GM23338 (cell line): ENCODE results near the gene ANP32A. TPM values are rescaled to one million over a fixed set of nuclear protein-coding genes. Genes with fewer than 3 reads are reported as not detected.

Experiments used
- ATAC-seq: fragments of 200-7000 bp; cut with Tn5 transposase; 3 replicates; pipeline ENCODE4 v1.9.1; 2020
- DNase-seq: peaks from one replicate; pipeline ENCODE4 v3.0.0-alpha.2; 2015; ENCODE audit warnings: low spot score
- H2AFZ ChIP-seq: fragments of 200-600 bp; sonication (generic); 2 replicates; pipeline ENCODE4 v1.8.0; 2016; ENCODE audit warnings: antibody characterized with exemption, mild to moderate bottlenecking, moderate library complexity
- H3F3A ChIP-seq: fragments of 200-600 bp; sonication (generic); replicated peaks from 2 replicates; pipeline ENCODE4 v1.8.0; 2017; ENCODE audit warnings: antibody characterized with exemption, mixed run types, low read depth
- H3K27ac ChIP-seq: fragments of 200-600 bp; sonication (generic); 2 replicates; pipeline ENCODE4 v1.6.1; 2016; ENCODE audit warnings: low read depth
- H3K27me3 ChIP-seq: fragments of 200-600 bp; sonication (generic); 2 replicates; pipeline ENCODE4 v1.8.0; 2016; ENCODE audit warnings: mild to moderate bottlenecking, mixed run types, moderate library complexity; ENCODE audit not compliant: insufficient read depth
- H3K36me3 ChIP-seq: fragments of 200-600 bp; sonication (generic); 2 replicates; pipeline ENCODE4 v1.8.0; 2016; ENCODE audit warnings: mild to moderate bottlenecking; ENCODE audit not compliant: insufficient read depth
- H3K4me1 ChIP-seq: fragments of 200-600 bp; sonication (generic); 2 replicates; pipeline ENCODE4 v1.8.0; 2016; ENCODE audit warnings: mild to moderate bottlenecking, moderate library complexity; ENCODE audit not compliant: insufficient read depth
- H3K4me2 ChIP-seq: fragments of 200-600 bp; sonication (generic); 2 replicates; pipeline ENCODE4 v1.7.1; 2017; ENCODE audit warnings: mixed run types
- H3K4me3 ChIP-seq: fragments of 200-600 bp; sonication (generic); 2 replicates; pipeline ENCODE4 v1.6.1; 2016; ENCODE audit warnings: mixed run types
- H3K79me2 ChIP-seq: fragments of 200-600 bp; sonication (generic); replicated peaks from 2 replicates; pipeline ENCODE4 v1.8.0; 2017; ENCODE audit warnings: mild to moderate bottlenecking; ENCODE audit not compliant: insufficient read depth
- H3K9me2 ChIP-seq: fragments of 200-600 bp; sonication (generic); 2 replicates; pipeline ENCODE4 v1.8.0; 2017; ENCODE audit not compliant: insufficient read depth
- H4K20me1 ChIP-seq: fragments of 200-600 bp; sonication (generic); replicated peaks from 2 replicates; pipeline ENCODE4 v1.8.0; 2017; ENCODE audit warnings: mild to moderate bottlenecking; ENCODE audit not compliant: insufficient read depth
- H3K27ac Mint-ChIP-seq: 2 replicates; pipeline ENCODE4 v1.8.0; 2020; ENCODE audit warnings: inconsistent platforms, mild to moderate bottlenecking, moderate library complexity, mixed read lengths
- H3K27me3 Mint-ChIP-seq: 3 replicates; pipeline ENCODE4 v1.8.0; 2022; ENCODE audit warnings: low read depth, mild to moderate bottlenecking, moderate library complexity, mixed read lengths, inconsistent platforms; ENCODE audit not compliant: insufficient read depth, poor library complexity
- H3K36me3 Mint-ChIP-seq: 3 replicates; pipeline ENCODE4 v1.8.0; 2021; ENCODE audit warnings: low read depth, mild to moderate bottlenecking, inconsistent platforms, moderate library complexity, mixed read lengths
- H3K4me1 Mint-ChIP-seq: 3 replicates; pipeline ENCODE4 v1.8.0; 2020; ENCODE audit warnings: mild to moderate bottlenecking, inconsistent platforms, mixed read lengths
- H3K4me3 Mint-ChIP-seq: 3 replicates; pipeline ENCODE4 v1.8.0; 2021; ENCODE audit warnings: moderate library complexity, mild to moderate bottlenecking, inconsistent platforms, mixed read lengths
- H3K9me3 Mint-ChIP-seq: 3 replicates; pipeline ENCODE4 v1.8.0; 2020; ENCODE audit warnings: moderate library complexity, mild to moderate bottlenecking, inconsistent platforms, mixed read lengths
- CTCF ChIP-seq, 2 experiments: fragments of 200-600 bp in 1 of 2; sonication (generic) in 1 of 2; conservative IDR thresholded peaks; 2 replicates each; pipeline versions ENCODE4 v1.5.1 to v1.6.1; 2016 to 2017; ENCODE audit warnings: antibody characterized with exemption in 2 of 2, low read depth in 2 of 2, mild to moderate bottlenecking in 2 of 2, moderate library complexity in 1 of 2
- EZH2 ChIP-seq: fragments of 200-600 bp; sonication (generic); IDR thresholded peaks from one replicate; pipeline ENCODE4 v1.8.0; 2017; ENCODE audit warnings: antibody characterized with exemption, mild to moderate bottlenecking, low read depth; ENCODE audit not compliant: unreplicated experiment
- NANOG ChIP-seq: IDR thresholded peaks from 2 replicates; pipeline ENCODE4 v1.6.1; 2016; ENCODE audit warnings: antibody characterized with exemption, borderline replicate concordance
- ZNF331 ChIP-seq: fragments of 250-450 bp; sonication (Bioruptor Pico); IDR thresholded peaks from 2 replicates; pipeline ENCODE4 v1.5.0; 2020; ENCODE audit warnings: low read depth, mild to moderate bottlenecking, moderate library complexity
- ZNF462 ChIP-seq: fragments of 250-450 bp; sonication (Bioruptor Pico); IDR thresholded peaks from 2 replicates; pipeline ENCODE4 v1.5.0; 2020; ENCODE audit warnings: mild to moderate bottlenecking, moderate library complexity
- polyA plus RNA-seq: library from polyadenylated mRNA; unstranded; fragments of >200 nt; fragmentation: Nextera tagmentation; extraction: Ambion mirVana; gene quantifications from 2 replicates; pipeline ENCODE4 v1.2.1, GENCODE V29; 2016
- total RNA-seq: library from RNA; depleted of rRNA; stranded (reverse); fragments of >200 nt; shearing (Covaris generic); gene quantifications from 2 replicates; pipeline ENCODE4 v1.2.3, GENCODE V29; 2014

ANP32A gene
- total and polyA plus RNA-seq, 2 experiments from 2014 or later = 204 to 304 TPM

GRCh38 chr15:68816158-68816557 is 4.5 kb downstream of the ANP32A start:
- H3F3A ChIP-seq = peaks cover 4% of the 10 kb centered on the region; the same call in 1 of the 2 replicates
- peaks cover 96% of the 10 kb centered on the region for H3K79me2 ChIP-seq
- peaks cover 50% of the 10 kb centered on the region for H3K4me1 ChIP-seq
- TF ChIP-seq NANOG = no peak
- no peak for TF ChIP-seq CTCF (conservative IDR thresholded peaks at IDR 0.05; ENCODE audit: low read depth in 2 of 2)
- TF ChIP-seq ZNF462 (CRISPR knock-in tag) = no peak
- TF ChIP-seq ZNF331 (CRISPR knock-in tag) = no peak
- no peak for TF ChIP-seq EZH2
- ATAC-seq (no peak), DNase-seq (no peak)
- no peaks in the 10 kb centered on the region for H3K36me3 ChIP-seq
- peaks cover 60% of the 10 kb centered on the region for H4K20me1 ChIP-seq
- H3K4me2 ChIP-seq = peak overlapping the region; percentile 100
- peak overlapping the region; percentile 99; the same call in 1 of the 2 replicates for H3K4me3 ChIP-seq
- no peak overlapping the region for H2AFZ ChIP-seq
- no peaks in the 10 kb centered on the region; the same call in 2 of the 3 replicates for H3K9me3 Mint-ChIP-seq
- no peak overlapping the region for H3K27ac Mint-ChIP-seq
- H3K36me3 Mint-ChIP-seq = peaks cover 32% of the 10 kb centered on the region
- H3K4me1 Mint-ChIP-seq = peaks cover 44% of the 10 kb centered on the region
- H3K4me3 Mint-ChIP-seq = peak overlapping the region; percentile 95
- H3K27me3 ChIP-seq = 0 out of 2 replicates have a peak, but pooled peaks cover 9% of the 10 kb centered on the region
- peaks cover 25% of the 10 kb centered on the region for H3K27me3 Mint-ChIP-seq
- H3K9me2 ChIP-seq = no peaks in the 10 kb centered on the region
- H3K27ac ChIP-seq = no peak overlapping the region
